WTC11 (cell line): Measurements from ENCODE around the gene KCNIP4. TPM values are rescaled to one million over a fixed set of nuclear protein-coding genes. Genes with fewer than 3 reads are reported as not detected.

Experiments
- ATAC-seq: fragments of 200-7000 bp; cut with Tn5 transposase; 2 replicates; pipeline ENCODE4 v1.10.0; 2021; ENCODE audit warnings: mild to moderate bottlenecking, moderate library complexity
- CTCF ChIA-PET: fragments of 300-600 bp; sonication (Branson Sonifier 250); formaldehyde crosslinking; loops from one replicate; lab custom pipeline; 2021; ENCODE audit warnings: antibody characterized with exemption; lab: Charles Lee
- POLR2A ChIA-PET: fragments of 350-600 bp; sonication (Branson Sonifier 250); formaldehyde crosslinking; loops from one replicate; lab custom pipeline; 2021; ENCODE audit warnings: antibody characterized with exemption; lab: Charles Lee
- DNase-seq: peaks from one replicate; pipeline ENCODE4 v3.0.0; 2021; ENCODE audit warnings: low spot score
- H3K27ac Mint-ChIP-seq: 2 replicates; pipeline ENCODE4 v1.8.0; 2021; ENCODE audit warnings: mixed read lengths
- H3K27me3 Mint-ChIP-seq: 2 replicates; pipeline ENCODE4 v1.8.0; 2021; ENCODE audit warnings: low read depth, mild to moderate bottlenecking, moderate library complexity, mixed read lengths
- H3K36me3 Mint-ChIP-seq: 2 replicates; pipeline ENCODE4 v1.8.0; 2021; ENCODE audit warnings: mixed read lengths
- H3K4me1 Mint-ChIP-seq: 2 replicates; pipeline ENCODE4 v1.8.0; 2022; ENCODE audit warnings: mixed read lengths
- H3K4me3 Mint-ChIP-seq: 2 replicates; pipeline ENCODE4 v1.8.0; 2021; ENCODE audit warnings: mild to moderate bottlenecking, moderate library complexity, mixed read lengths
- H3K9me3 Mint-ChIP-seq: 2 replicates; pipeline ENCODE4 v1.8.0; 2021; ENCODE audit warnings: mixed read lengths
- ARID4B ChIP-seq: sonication (generic); formaldehyde crosslinking; IDR thresholded peaks from 2 replicates; pipeline ENCODE4 v1.8.0; 2023; ENCODE audit warnings: missing genetic modification reagents, mild to moderate bottlenecking, borderline replicate concordance
- ATF2 ChIP-seq: sonication (generic); formaldehyde crosslinking; IDR thresholded peaks from 2 replicates; pipeline ENCODE4 v1.8.1; 2022; ENCODE audit warnings: low read depth, missing genetic modification reagents, borderline replicate concordance
- CDX4 ChIP-seq: fragments of 250-450 bp; sonication (Bioruptor Pico); IDR thresholded peaks from 2 replicates; pipeline ENCODE4 v1.9.0; 2021; ENCODE audit warnings: moderate library complexity, mild to moderate bottlenecking, inconsistent platforms, borderline replicate concordance
- CREM ChIP-seq: sonication (generic); formaldehyde crosslinking; IDR thresholded peaks from 2 replicates; pipeline ENCODE4 v1.8.1; 2022; ENCODE audit warnings: mild to moderate bottlenecking, missing genetic modification reagents, moderate library complexity
- GRHL2 ChIP-seq: fragments of 250-450 bp; sonication (Bioruptor Pico); IDR thresholded peaks from 2 replicates; pipeline ENCODE4 v1.8.0; 2022; ENCODE audit warnings: mild to moderate bottlenecking, moderate library complexity; ENCODE audit not compliant: insufficient replicate concordance, severe bottlenecking
- IRF1 ChIP-seq: sonication (generic); formaldehyde crosslinking; IDR thresholded peaks from 2 replicates; pipeline ENCODE4 v1.8.0; 2023; ENCODE audit warnings: missing genetic modification reagents
- KAT7 ChIP-seq: sonication (generic); formaldehyde crosslinking; IDR thresholded peaks from 2 replicates; pipeline ENCODE4 v1.8.1; 2023; ENCODE audit warnings: missing genetic modification reagents, mild to moderate bottlenecking, borderline replicate concordance
- NFATC4 ChIP-seq: fragments of 250-450 bp; sonication (Bioruptor Pico); IDR thresholded peaks from 2 replicates; pipeline ENCODE4 v1.9.0; 2021; ENCODE audit warnings: mild to moderate bottlenecking
- NFE2L1 ChIP-seq: sonication (generic); formaldehyde crosslinking; IDR thresholded peaks from 2 replicates; pipeline ENCODE4 v1.8.1; 2023; ENCODE audit warnings: missing genetic modification reagents
- USF1 ChIP-seq: sonication (generic); formaldehyde crosslinking; IDR thresholded peaks from 2 replicates; pipeline ENCODE4 v1.8.0; 2022; ENCODE audit warnings: mild to moderate bottlenecking, missing genetic modification reagents
- ZBTB43 ChIP-seq: sonication (generic); formaldehyde crosslinking; IDR thresholded peaks from 2 replicates; pipeline ENCODE4 v1.8.1; 2023; ENCODE audit warnings: mild to moderate bottlenecking, missing genetic modification reagents
- ZNF121 ChIP-seq: sonication (generic); formaldehyde crosslinking; IDR thresholded peaks from 2 replicates; pipeline ENCODE4 v1.8.0; 2023; ENCODE audit warnings: missing genetic modification reagents
- ZNF232 ChIP-seq: sonication (generic); formaldehyde crosslinking; IDR thresholded peaks from 2 replicates; pipeline ENCODE4 v1.8.0; 2022; ENCODE audit warnings: mild to moderate bottlenecking, missing genetic modification reagents
- ZNF263 ChIP-seq: sonication (generic); formaldehyde crosslinking; IDR thresholded peaks from 2 replicates; pipeline ENCODE4 v1.8.1; 2022; ENCODE audit warnings: low read depth, mild to moderate bottlenecking, moderate library complexity, missing genetic modification reagents
- ZNF416 ChIP-seq: fragments of 250-450 bp; sonication (Bioruptor Pico); IDR thresholded peaks from 2 replicates; pipeline ENCODE4 v1.9.0; 2021; ENCODE audit warnings: mild to moderate bottlenecking, inconsistent platforms
- ZNF425 ChIP-seq: fragments of 250-450 bp; sonication (Bioruptor Pico); conservative IDR thresholded peaks from 2 replicates; pipeline ENCODE4 v1.9.0; 2021; ENCODE audit warnings: mild to moderate bottlenecking
- ZSCAN18 ChIP-seq: fragments of 250-450 bp; sonication (Bioruptor Pico); IDR thresholded peaks from 2 replicates; pipeline ENCODE4 v2.1.2; 2022; ENCODE audit warnings: mild to moderate bottlenecking, moderate library complexity
- total RNA-seq: library from RNA; stranded (reverse); gene quantifications from 3 replicates; pipeline ENCODE4 v1.2.3, GENCODE V29; 2021

KCNIP4 gene
- total RNA-seq, 1 experiment from 2014 or later, result not detected

- DNase-seq, result no peak
- H3K9me3 Mint-ChIP-seq, result peaks cover 10% of the 10 kb centered on the region
- ChIA-PET POLR2A (no interaction called here), CTCF (no interaction called here)
- no peak overlapping the region for H3K4me3 Mint-ChIP-seq
- H3K27ac Mint-ChIP-seq, result no peak overlapping the region
- no peak for TF ChIP-seq ZSCAN18 (CRISPR knock-in tag)
- no peak for TF ChIP-seq ZNF425 (CRISPR knock-in tag)
- TF ChIP-seq CREM (CRISPR knock-in tag), result no peak
- no peak for TF ChIP-seq GRHL2 (CRISPR knock-in tag)
- no peak for TF ChIP-seq ZNF416 (CRISPR knock-in tag)
- TF ChIP-seq NFE2L1 (CRISPR knock-in tag), result no peak
- TF ChIP-seq ZNF232 (CRISPR knock-in tag), result no peak
- TF ChIP-seq CDX4, result no peak
- no peak for TF ChIP-seq ZNF263 (CRISPR knock-in tag)
- TF ChIP-seq ARID4B (CRISPR knock-in tag), result no peak
- no peak for TF ChIP-seq NFATC4 (CRISPR knock-in tag)
- no peak for TF ChIP-seq IRF1 (CRISPR knock-in tag)
- no peak for TF ChIP-seq ZBTB43 (CRISPR knock-in tag)
- TF ChIP-seq USF1, result no peak
- TF ChIP-seq ATF2 (CRISPR knock-in tag), result no peak
- no peak for TF ChIP-seq ZNF121 (CRISPR knock-in tag)
- no peak for TF ChIP-seq KAT7 (CRISPR knock-in tag)
- no peaks in the 10 kb centered on the region; the same call in 1 of the 2 replicates for H3K36me3 Mint-ChIP-seq
- H3K27me3 Mint-ChIP-seq, result no peaks in the 10 kb centered on the region; the same call in 1 of the 2 replicates
- ATAC-seq, result no peak
- no peaks in the 10 kb centered on the region for H3K4me1 Mint-ChIP-seq
These were observed 206.2 kb downstream of the KCNIP4 start for GRCh38 chr4:21742326-21742725.
